Ovary (tissue), 3 donors: ENCODE results near the gene LYPD3.

Source experiments
- CTCF ChIP-seq, 3 donors: fragments of 450-650 bp in 2 of 3; fragments of 200-600 bp in 1 of 3; IDR thresholded peaks; one replicate each; pipeline versions ENCODE4 v1.5.1 to v1.8.0; 2016 to 2022; ENCODE audit warnings: antibody characterized with exemption in 3 of 3, mild to moderate bottlenecking in 1 of 3
- EP300 ChIP-seq: sonication (generic); formaldehyde crosslinking; IDR thresholded peaks from one replicate; pipeline ENCODE4 v1.6.1; 2017; ENCODE audit warnings: antibody characterized with exemption
- POLR2A ChIP-seq: fragments of 450-650 bp; IDR thresholded peaks from one replicate; pipeline ENCODE4 v1.6.1; 2017; ENCODE audit warnings: antibody characterized with exemption, mild to moderate bottlenecking, moderate library complexity
- donor health status: DM: no; HTN: no; CAD: no.

GRCh38 chr19:43468354-43469159 lies 3.1 kb upstream of the LYPD3 start:
- TF ChIP-seq CTCF (IDR thresholded peaks at IDR 0.05): no peak
- TF ChIP-seq EP300: no peak
- no peak for TF ChIP-seq POLR2A
